ENCODE measurements around the gene C20orf96. TPM values are rescaled to one million over a fixed set of nuclear protein-coding genes. Genes with fewer than 3 reads are reported as not detected.

Gene C20orf96
- total RNA-seq, 1 donor from 2014 or later = 10.8 TPM

GRCh38 chr20:242905-243304, 47.6 kb downstream of the C20orf96 start:
- Mint-ChIP-seq H3K27me3 (ENCODE audit: low read depth) (peaks cover 44% of the 10 kb centered on the region), H3K9me3 (ENCODE audit: low read depth) (peaks cover 7% of the 10 kb centered on the region), H3K4me3 (ENCODE audit: unreplicated experiment) (no peak overlapping the region), H3K27ac (ENCODE audit: unreplicated experiment) (no peak overlapping the region), H3K36me3 (ENCODE audit: low read depth) (no peaks in the 10 kb centered on the region), H3K4me1 (ENCODE audit: low read depth) (no peaks in the 10 kb centered on the region)
- DNase-seq (ENCODE audit: low spot score) = no peak
- TF ChIP-seq, protein P1, sequence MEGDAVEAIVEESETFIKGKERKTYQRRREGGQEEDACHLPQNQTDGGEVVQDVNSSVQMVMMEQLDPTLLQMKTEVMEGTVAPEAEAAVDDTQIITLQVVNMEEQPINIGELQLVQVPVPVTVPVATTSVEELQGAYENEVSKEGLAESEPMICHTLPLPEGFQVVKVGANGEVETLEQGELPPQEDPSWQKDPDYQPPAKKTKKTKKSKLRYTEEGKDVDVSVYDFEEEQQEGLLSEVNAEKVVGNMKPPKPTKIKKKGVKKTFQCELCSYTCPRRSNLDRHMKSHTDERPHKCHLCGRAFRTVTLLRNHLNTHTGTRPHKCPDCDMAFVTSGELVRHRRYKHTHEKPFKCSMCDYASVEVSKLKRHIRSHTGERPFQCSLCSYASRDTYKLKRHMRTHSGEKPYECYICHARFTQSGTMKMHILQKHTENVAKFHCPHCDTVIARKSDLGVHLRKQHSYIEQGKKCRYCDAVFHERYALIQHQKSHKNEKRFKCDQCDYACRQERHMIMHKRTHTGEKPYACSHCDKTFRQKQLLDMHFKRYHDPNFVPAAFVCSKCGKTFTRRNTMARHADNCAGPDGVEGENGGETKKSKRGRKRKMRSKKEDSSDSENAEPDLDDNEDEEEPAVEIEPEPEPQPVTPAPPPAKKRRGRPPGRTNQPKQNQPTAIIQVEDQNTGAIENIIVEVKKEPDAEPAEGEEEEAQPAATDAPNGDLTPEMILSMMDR (IDR thresholded peaks at IDR 0.05) = no peak

DNA sequence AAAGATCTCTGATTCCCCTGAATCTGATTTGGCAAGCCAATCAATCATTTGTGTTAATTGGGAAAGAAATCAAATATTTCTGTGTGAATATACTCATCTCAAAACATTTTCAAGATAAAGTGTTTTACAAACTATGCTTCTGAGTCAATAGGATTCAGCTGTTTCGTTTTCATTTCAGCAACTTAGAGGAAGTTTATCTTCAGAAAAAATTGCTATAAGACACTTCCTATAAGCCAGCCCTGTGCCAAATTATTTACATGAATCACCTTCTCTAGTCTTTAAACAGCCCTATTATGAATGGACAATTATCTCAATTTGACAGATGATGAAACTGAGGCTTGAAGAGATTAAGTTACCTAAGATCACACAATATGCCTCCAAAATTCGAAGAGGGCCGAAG, 52.6 kb downstream of the C20orf96 start:
- Mint-ChIP-seq H3K27ac (ENCODE audit: unreplicated experiment) (no peak overlapping the region), H3K36me3 (ENCODE audit: low read depth) (no peaks in the 10 kb centered on the region), H3K27me3 (ENCODE audit: low read depth) (peaks cover 35% of the 10 kb centered on the region), H3K4me3 (ENCODE audit: unreplicated experiment) (no peak overlapping the region), H3K9me3 (ENCODE audit: low read depth) (no peaks in the 10 kb centered on the region), H3K4me1 (ENCODE audit: low read depth) (no peaks in the 10 kb centered on the region)
- no peak for DNase-seq (ENCODE audit: low spot score)
- TF ChIP-seq, protein P1 (IDR thresholded peaks at IDR 0.05) = no peak

DNA sequence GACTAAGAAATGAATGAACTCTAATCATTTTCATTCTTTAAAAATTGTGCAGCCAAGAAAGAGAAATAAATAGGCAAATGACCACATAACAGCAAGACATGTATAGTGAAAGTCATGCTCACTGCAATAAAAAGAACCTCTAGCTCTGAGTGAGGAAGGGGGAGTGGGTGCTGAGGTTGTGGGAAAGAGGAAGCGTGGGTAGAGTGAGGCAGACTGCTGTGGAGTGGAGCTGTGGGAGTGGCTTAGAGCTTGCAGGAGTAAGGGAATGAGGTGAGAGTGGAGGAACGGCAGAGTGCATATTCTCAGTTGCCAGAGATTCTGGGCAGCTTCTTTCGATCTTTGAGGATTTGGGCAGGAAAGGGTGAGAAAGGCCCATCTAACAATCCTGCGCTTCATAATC, 53.1 kb downstream of the C20orf96 start:
- DNase-seq (ENCODE audit: low spot score) = no peak
- TF ChIP-seq, protein P1 (IDR thresholded peaks at IDR 0.05) = no peak
- Mint-ChIP-seq H3K9me3 (ENCODE audit: low read depth) (no peaks in the 10 kb centered on the region), H3K27ac (ENCODE audit: unreplicated experiment) (no peak overlapping the region), H3K4me3 (ENCODE audit: unreplicated experiment) (no peak overlapping the region), H3K27me3 (ENCODE audit: low read depth) (peaks cover 32% of the 10 kb centered on the region), H3K36me3 (ENCODE audit: low read depth) (no peaks in the 10 kb centered on the region), H3K4me1 (ENCODE audit: low read depth) (no peaks in the 10 kb centered on the region)

DNA sequence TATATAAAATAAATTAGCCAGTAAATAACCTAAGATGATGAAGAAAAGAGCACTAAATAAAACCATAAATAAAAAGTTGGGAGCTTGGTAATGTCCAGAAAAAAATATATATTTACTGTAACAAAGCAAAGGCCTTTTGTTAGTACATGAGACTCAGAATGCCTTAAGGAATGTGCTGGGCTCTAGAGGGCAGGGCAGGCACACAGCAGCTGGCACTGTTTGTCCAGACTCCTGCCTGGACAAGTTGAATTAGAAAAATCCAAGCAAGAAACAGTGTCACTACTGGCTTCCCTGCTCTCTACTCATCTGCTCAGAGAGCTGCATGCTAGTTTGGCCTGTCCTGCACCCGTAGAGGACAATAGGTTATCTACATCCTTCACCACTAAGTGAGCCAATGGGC, 54.7 kb downstream of the C20orf96 start:
- no peaks in the 10 kb centered on the region for H3K4me1 Mint-ChIP-seq (ENCODE audit: low read depth)
- TF ChIP-seq, protein P1 (IDR thresholded peaks at IDR 0.05) = peak; percentile 70
- no peak for DNase-seq (ENCODE audit: low spot score)
- H3K36me3 Mint-ChIP-seq (ENCODE audit: low read depth) = no peaks in the 10 kb centered on the region
- no peak overlapping the region for H3K4me3 Mint-ChIP-seq (ENCODE audit: unreplicated experiment)
- H3K9me3 Mint-ChIP-seq (ENCODE audit: low read depth) = peaks cover 3% of the 10 kb centered on the region
- H3K27ac Mint-ChIP-seq (ENCODE audit: unreplicated experiment) = no peak overlapping the region
- peaks cover 24% of the 10 kb centered on the region for H3K27me3 Mint-ChIP-seq (ENCODE audit: low read depth)

- Mint-ChIP-seq H3K27me3 (ENCODE audit: low read depth) (peaks cover 42% of the 10 kb centered on the region), H3K4me3 (ENCODE audit: unreplicated experiment) (no peak overlapping the region), H3K27ac (ENCODE audit: unreplicated experiment) (no peak overlapping the region), H3K9me3 (ENCODE audit: low read depth) (peaks cover 3% of the 10 kb centered on the region), H3K36me3 (ENCODE audit: low read depth) (no peaks in the 10 kb centered on the region), H3K4me1 (ENCODE audit: low read depth) (no peaks in the 10 kb centered on the region)
- TF ChIP-seq, protein P1 (IDR thresholded peaks at IDR 0.05) = no peak
- no peak for DNase-seq (ENCODE audit: low spot score)
These were observed 63.0 kb downstream of the C20orf96 start for GRCh38 chr20:227439-228105.
